Measurements from ENCODE around the gene TEX2. TPM values are rescaled to one million over a fixed set of nuclear protein-coding genes. Genes with fewer than 3 reads are reported as not detected.

TEX2 gene
- total and polyA plus RNA-seq, 9 of the 15 experiments (the other 6 are each of a cell fraction or from before 2014, with no cell fraction given) = 4.1 to 27.6 (median 19.3) TPM

GRCh38 chr17:64182325-64183012 is 80.6 kb downstream of the TEX2 start:
- FAIRE-seq (no peak), DNase-seq (ENCODE audit: extremely low read depth in 1 of 4, low spot score in 3 of 4) (no peak), ATAC-seq (no peak)
- Histone ChIP-seq H3K9me3 (replicated peaks; ENCODE audit: control insufficient read depth, insufficient read depth, low read depth, low read length) (no peaks in the 10 kb centered on the region; the same call in 1 of the 2 replicates), H3K27me3 (ENCODE audit: control insufficient read depth in 2 of 2, insufficient read depth in 2 of 2, low read length in 2 of 2) (no peaks in the 10 kb centered on the region), H2AFZ (ENCODE audit: low read depth, low read length) (no peak overlapping the region), H3K9ac (ENCODE audit: insufficient read depth in 1 of 2, low read depth in 2 of 2, low read length in 2 of 2) (no peak overlapping the region), H3K4me3 (no peak overlapping the region), H3K79me2 (ENCODE audit: control insufficient read depth, insufficient read depth, low read length) (no peaks in the 10 kb centered on the region; the same call in 2 of the 3 replicates), H3K36me3 (ENCODE audit: control insufficient read depth, insufficient read depth, low read length) (peaks cover 38% of the 10 kb centered on the region), H3K9me1 (ENCODE audit: control insufficient read depth, insufficient read depth, low read length) (no peaks in the 10 kb centered on the region), H3K4me1 (replicated peaks in 1 of 2; ENCODE audit: control insufficient read depth in 2 of 2, insufficient read depth in 2 of 2, low read length in 2 of 2) (no peaks in the 10 kb centered on the region), H4K20me1 (replicated peaks; ENCODE audit: control insufficient read depth, insufficient read depth, low read length) (no peaks in the 10 kb centered on the region), H3K4me2 (ENCODE audit: insufficient read depth, low read length) (no peak overlapping the region), H3K27ac (ENCODE audit: extremely low read depth, low read depth, low read length) (no peak overlapping the region)
- intact Hi-C loops (cut with micrococcal nuclease) = no loop called here
- TF ChIP-seq ZNF175 (CRISPR knock-in tag; IDR thresholded peaks at IDR 0.05; ENCODE audit: low read depth) (no peak), SLC30A9 (CRISPR knock-in tag; IDR thresholded peaks at IDR 0.05) (no peak), PHTF2 (CRISPR knock-in tag; IDR thresholded peaks at IDR 0.05) (no peak), HNRNPL (IDR thresholded peaks at IDR 0.05; ENCODE audit: low read depth, low read length) (no peak), CEBPG (CRISPR knock-in tag; IDR thresholded peaks at IDR 0.05) (no peak), CEBPG (tag; conservative IDR thresholded peaks at IDR 0.05 in 1 of 2, IDR thresholded peaks at IDR 0.05 in 1 of 2) (peak in 1 of 2 experiments; percentile 85; a peak in 2 of 4 replicates), GABPA (tag; conservative IDR thresholded peaks at IDR 0.05; ENCODE audit: low read depth) (no peak), CEBPB (tag; IDR thresholded peaks at IDR 0.05) (peak; percentile 66)
- TF ChIP-seq, protein P1, sequence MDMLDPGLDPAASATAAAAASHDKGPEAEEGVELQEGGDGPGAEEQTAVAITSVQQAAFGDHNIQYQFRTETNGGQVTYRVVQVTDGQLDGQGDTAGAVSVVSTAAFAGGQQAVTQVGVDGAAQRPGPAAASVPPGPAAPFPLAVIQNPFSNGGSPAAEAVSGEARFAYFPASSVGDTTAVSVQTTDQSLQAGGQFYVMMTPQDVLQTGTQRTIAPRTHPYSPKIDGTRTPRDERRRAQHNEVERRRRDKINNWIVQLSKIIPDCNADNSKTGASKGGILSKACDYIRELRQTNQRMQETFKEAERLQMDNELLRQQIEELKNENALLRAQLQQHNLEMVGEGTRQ (CRISPR knock-in tag; IDR thresholded peaks at IDR 0.05) = no peak
- TF ChIP-seq, protein P2, sequence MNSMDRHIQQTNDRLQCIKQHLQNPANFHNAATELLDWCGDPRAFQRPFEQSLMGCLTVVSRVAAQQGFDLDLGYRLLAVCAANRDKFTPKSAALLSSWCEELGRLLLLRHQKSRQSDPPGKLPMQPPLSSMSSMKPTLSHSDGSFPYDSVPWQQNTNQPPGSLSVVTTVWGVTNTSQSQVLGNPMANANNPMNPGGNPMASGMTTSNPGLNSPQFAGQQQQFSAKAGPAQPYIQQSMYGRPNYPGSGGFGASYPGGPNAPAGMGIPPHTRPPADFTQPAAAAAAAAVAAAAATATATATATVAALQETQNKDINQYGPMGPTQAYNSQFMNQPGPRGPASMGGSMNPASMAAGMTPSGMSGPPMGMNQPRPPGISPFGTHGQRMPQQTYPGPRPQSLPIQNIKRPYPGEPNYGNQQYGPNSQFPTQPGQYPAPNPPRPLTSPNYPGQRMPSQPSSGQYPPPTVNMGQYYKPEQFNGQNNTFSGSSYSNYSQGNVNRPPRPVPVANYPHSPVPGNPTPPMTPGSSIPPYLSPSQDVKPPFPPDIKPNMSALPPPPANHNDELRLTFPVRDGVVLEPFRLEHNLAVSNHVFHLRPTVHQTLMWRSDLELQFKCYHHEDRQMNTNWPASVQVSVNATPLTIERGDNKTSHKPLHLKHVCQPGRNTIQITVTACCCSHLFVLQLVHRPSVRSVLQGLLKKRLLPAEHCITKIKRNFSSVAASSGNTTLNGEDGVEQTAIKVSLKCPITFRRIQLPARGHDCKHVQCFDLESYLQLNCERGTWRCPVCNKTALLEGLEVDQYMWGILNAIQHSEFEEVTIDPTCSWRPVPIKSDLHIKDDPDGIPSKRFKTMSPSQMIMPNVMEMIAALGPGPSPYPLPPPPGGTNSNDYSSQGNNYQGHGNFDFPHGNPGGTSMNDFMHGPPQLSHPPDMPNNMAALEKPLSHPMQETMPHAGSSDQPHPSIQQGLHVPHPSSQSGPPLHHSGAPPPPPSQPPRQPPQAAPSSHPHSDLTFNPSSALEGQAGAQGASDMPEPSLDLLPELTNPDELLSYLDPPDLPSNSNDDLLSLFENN (IDR thresholded peaks at IDR 0.05; ENCODE audit: low read depth in 2 of 2, low read length in 2 of 2) = no peak
- WGBS (ENCODE audit: insufficient coverage, low coverage, missing lambda C conversion rate) = 94% methylated on average over 3 of the region's 3 CpGs
- POLR2A ChIA-PET = no interaction called here
- no TSS peak for BruUV-seq (replicated peaks)
- CTCF ChIA-PET (ENCODE audit: low intra/inter-chr PET ratio) = no interaction called here
- in situ Hi-C loops (cut with MboI) = no loop called here
